Ecto neural progenitor cell (in vitro differentiated cells): ENCODE results near the gene EIF3B.
"Not testable (repeated sequence)": the region's sequence is repeated elsewhere in the genome, so short reads cannot be mapped to it uniquely, and the experiment has no call there.

Experiments used
- DNase-seq: peaks from one replicate; pipeline ENCODE4 v3.0.0-alpha.2; 2018; ENCODE audit warnings: low spot score

EIF3B gene

DNA sequence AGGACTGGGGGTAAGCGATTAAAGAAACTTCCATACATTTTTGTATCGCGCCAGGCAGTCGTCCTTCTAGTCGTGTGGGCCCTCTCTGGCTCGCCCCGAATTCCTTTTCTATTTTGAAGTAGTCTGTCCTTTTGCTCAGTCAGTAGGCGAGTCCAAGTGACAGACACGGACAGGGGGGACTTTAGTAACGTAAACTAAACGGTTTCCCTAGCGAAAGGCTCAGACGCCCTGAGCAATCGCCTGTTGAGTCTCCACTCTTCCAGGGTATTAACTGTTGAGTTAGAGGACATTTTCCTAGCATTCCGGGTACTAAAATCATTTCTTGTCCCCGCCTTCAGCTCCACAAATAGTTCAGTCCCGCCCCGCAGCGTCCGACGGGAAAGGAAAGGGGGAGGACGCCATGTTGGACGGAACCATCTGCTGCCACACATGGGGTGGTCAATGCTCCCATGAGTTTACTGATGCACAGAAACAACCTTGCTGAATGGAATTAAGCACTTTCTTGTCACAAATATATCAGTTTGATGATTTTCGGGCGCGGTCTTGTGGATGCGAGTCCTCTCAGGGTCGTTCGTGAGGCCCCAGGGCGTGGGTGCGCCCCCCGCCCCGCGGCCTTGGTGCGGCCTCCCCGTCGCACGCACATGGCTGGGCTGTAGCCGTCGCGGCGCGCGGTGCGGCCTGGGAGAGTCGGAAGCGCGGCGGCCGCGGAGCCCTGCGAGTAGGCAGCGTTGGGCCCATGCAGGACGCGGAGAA is at the start of gene EIF3B:
Gene EIF3B, plus strand, starts transcription at position 642 of the 753 bp plus-strand sequence. Its CDS starts 95 bp downstream, at position 737.
- peak; percentile 94 for DNase-seq

GRCh38 chr7:2305258-2305657 is 49.4 kb upstream of the EIF3B start:
- not testable (repeated sequence) for DNase-seq

DNA sequence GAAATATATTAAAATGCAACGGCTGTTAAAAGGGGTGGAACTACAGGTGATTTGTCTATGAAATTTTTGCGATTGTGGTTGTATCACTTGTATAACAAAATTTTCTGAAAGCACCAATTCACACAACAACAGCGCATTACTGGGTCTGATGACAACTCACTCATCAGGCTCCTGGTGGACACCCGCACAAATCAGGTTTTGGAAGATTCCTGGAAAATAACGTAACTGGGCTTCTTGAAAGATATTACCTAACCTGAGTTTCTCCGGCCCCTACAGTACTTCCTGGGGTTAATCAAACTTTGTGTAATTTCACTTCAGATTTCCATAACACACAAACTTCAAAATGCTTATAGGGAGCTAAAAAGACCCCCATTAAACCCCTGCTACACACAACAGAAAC is 47.9 kb upstream of the EIF3B start:
- DNase-seq, result no peak

- no peak for DNase-seq
These were observed 46.9 kb upstream of the EIF3B start for GRCh38 chr7:2307690-2308107.

DNA sequence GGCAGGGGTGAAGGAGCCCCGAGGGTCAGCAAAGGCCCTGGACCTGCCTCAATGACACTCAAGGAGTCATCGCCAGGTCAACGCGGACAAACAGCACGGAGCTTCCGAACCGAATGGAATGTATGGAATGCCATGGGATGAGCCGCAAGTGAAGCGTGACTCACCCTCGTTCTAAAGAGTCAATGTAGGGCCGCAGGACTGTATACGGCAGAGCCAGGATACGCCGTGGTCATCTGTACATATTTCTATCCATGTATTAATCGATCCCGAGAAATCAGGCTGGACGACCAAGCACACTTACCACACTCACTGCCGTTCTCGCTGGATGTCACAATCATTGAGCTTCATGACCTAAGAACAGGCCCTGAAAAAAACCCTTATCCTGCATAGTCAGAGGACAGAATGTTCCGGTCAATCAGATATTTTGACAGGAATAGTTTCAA is 44.7 kb upstream of the EIF3B start:
- peak; percentile 73 for DNase-seq

- no peak for DNase-seq
These were observed 42.2 kb upstream of the EIF3B start for GRCh38 chr7:2312267-2312929.

GRCh38 chr7:2313450-2314208 is 41.0 kb upstream of the EIF3B start:
- no peak for DNase-seq

GRCh38 chr7:2314209-2314955 is 40.2 kb upstream of the EIF3B start, which contains the start of gene SNX8:
SNX8 (minus strand) TSS chr7:2314441; CDS start chr7:2314421, 20 bp downstream.
- DNase-seq, result peak; percentile 98

DNA sequence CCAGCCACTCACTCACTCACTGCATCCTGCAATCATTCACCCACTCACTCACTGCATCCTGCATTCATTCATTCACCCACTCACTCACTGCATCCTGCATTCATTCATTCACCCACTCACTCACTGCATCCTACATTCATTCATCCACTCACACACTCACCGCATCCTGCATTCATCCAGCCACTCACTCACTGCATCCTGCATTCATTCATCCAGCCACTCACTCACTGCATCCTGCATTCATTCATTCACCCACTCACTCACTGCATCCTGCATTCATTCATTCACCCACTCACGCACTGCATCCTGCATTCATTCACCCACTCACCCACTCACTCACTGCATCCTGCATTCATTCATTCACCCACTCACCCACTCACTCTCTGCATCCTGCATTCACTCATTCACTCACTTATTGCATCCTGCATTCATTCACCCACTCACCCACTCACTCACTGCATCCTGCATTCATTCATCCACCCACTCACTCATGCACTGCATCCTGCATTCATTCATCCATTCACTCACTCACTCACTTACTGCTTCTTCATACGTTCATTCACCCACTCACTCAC is 39.6 kb upstream of the EIF3B start:
- DNase-seq, result not testable (repeated sequence)

- no peak for DNase-seq
These were observed 38.8 kb upstream of the EIF3B start for GRCh38 chr7:2315787-2316186.

DNA sequence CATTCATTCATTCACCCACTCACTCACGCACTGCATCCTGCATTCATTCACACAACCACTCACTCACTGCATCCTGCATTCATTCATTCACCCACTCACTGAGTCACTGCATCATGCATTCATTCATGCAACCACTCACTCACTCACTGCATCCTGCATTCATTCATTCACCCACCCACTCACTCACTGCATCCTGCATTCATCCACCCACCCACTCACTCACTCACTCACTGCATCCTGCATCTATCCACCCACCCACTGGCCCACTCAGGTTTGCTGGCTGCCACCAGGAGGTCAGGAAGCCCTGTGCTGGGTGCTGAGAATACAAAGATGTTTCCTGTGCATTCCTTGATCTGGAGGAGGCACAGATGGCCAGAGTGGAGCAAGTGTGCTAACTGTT is 38.0 kb upstream of the EIF3B start:
- DNase-seq, result no peak

- no peak for DNase-seq
These were observed 36.9 kb upstream of the EIF3B start for GRCh38 chr7:2317556-2318293.

GRCh38 chr7:2321020-2321419 is 33.6 kb upstream of the EIF3B start:
- DNase-seq, result no peak

DNA sequence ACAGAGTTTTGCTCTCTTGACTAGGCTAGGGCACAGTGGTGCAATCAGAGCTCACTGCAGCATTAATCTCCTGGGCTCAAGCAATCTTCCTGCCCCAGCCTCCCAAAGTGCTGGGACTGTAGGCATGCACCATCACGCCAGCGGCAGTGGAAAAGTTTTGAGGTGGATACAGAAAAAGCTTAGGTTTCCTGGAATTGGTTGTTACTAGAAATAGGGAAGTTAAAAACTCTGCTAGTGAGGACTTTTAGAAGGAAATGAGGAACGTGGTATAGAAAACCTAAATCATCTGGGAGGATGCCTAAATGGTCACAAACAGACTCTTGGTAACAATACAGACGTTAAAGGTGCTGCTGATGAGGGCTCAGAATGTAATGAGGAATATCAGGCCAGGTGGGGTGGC is 29.5 kb upstream of the EIF3B start:
- no peak for DNase-seq

DNA sequence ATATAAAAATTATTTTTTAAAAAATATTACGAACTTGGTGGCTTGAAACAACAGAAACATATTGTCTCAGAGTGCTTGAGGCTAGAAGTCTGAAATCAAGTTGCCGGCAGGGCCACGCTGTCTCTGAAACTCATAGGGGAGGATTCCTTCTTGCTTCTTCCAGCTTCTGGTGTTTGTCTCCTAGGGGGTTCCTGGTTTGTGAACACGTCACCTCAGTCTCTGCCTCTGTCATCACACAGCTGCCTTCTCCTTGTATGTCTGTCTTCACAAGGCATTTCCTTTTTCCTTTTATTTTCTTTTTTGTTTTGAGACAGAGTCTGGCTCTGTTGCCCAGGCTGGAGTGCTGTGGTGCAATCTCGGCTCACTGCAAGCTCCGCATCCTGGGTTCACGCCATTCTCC is 27.7 kb upstream of the EIF3B start:
- no peak for DNase-seq

GRCh38 chr7:2330493-2330892 is 24.1 kb upstream of the EIF3B start:
- DNase-seq, result no peak

DNA sequence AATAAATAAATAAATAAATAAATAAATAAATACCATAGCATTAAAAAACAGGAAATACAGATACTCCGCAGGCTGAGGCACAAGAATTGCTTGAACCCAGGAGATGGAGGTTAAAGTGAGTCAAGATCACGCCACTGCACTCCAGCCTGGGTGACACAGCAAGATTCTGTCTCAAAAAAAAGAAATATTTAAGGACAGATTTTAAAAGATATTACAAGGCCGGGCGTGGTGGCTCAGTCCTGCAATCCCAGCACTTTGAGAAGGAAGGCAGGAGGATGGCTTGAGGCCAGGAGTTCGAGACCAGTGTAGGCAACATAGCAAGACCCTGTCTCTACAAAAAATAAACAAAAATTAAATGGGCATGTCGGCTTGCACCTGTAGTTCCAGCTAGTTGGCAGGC is 22.9 kb upstream of the EIF3B start:
- no peak for DNase-seq

- not testable (repeated sequence) for DNase-seq
These were observed 21.9 kb upstream of the EIF3B start for GRCh38 chr7:2332606-2333231.

GRCh38 chr7:2336626-2337299 is 17.9 kb upstream of the EIF3B start:
- DNase-seq, result no peak
